OCI-LY1 (cell line): ENCODE measurements around the gene MYH16.

ENCODE experiments used
- H2AFZ ChIP-seq: fragments of 200-600 bp; sonication (generic), shearing (Covaris generic); 2 replicates; pipeline ENCODE4 v1.6.0; 2014; ENCODE audit warnings: antibody characterized with exemption, mild to moderate bottlenecking, low read length
- H3F3A ChIP-seq: fragments of 200-600 bp; sonication (generic), shearing (Covaris generic); 2 replicates; pipeline ENCODE4 v1.6.0; 2014; ENCODE audit warnings: mild to moderate bottlenecking, antibody characterized with exemption, low read length, moderate library complexity; ENCODE audit not compliant: insufficient read depth
- H3K27ac ChIP-seq: fragments of 200-600 bp; sonication (generic); 2 replicates; pipeline ENCODE4 v1.5.1; 2014; ENCODE audit warnings: low read length, mixed run types, mild to moderate bottlenecking, low read depth; ENCODE audit not compliant: poor library complexity, severe bottlenecking
- H3K27me3 ChIP-seq: fragments of 200-600 bp; sonication (generic); 2 replicates; pipeline ENCODE4 v1.6.0; 2014; ENCODE audit warnings: antibody characterized with exemption, mild to moderate bottlenecking, low read length, moderate library complexity; ENCODE audit not compliant: insufficient read depth
- H3K36me3 ChIP-seq: fragments of 200-600 bp; sonication (generic); 2 replicates; pipeline ENCODE4 v1.6.1; 2014; ENCODE audit warnings: mild to moderate bottlenecking, antibody characterized with exemption, low read length, moderate library complexity, mixed read lengths; ENCODE audit not compliant: insufficient read depth
- H3K4me1 ChIP-seq: fragments of 200-600 bp; sonication (generic); 2 replicates; pipeline ENCODE4 v1.5.1; 2014; ENCODE audit warnings: mild to moderate bottlenecking, low read length, moderate library complexity; ENCODE audit not compliant: insufficient read depth, severe bottlenecking
- H3K4me2 ChIP-seq: fragments of 200-600 bp; sonication (generic), shearing (Covaris generic); 2 replicates; pipeline ENCODE4 v1.6.1; 2014; ENCODE audit warnings: low read length
- H3K4me3 ChIP-seq: fragments of 200-600 bp; sonication (generic); 2 replicates; pipeline ENCODE4 v1.5.1; 2014; ENCODE audit warnings: low read length, low read depth, mild to moderate bottlenecking, mixed read lengths; ENCODE audit not compliant: poor library complexity, severe bottlenecking
- H3K79me2 ChIP-seq: fragments of 200-600 bp; shearing (Covaris generic); 2 replicates; pipeline ENCODE4 v1.6.1; 2016; ENCODE audit warnings: mixed run types, low read length, mixed read lengths; ENCODE audit not compliant: insufficient read depth
- H3K9ac ChIP-seq: fragments of 200-600 bp; sonication (generic), shearing (Covaris generic); 2 replicates; pipeline ENCODE4 v1.6.1; 2014; ENCODE audit warnings: mild to moderate bottlenecking, low read length, mixed read lengths
- H3K9me2 ChIP-seq: fragments of 200-600 bp; sonication (generic), shearing (Covaris generic); 2 replicates; pipeline ENCODE4 v1.6.1; 2014; ENCODE audit warnings: low read depth, mild to moderate bottlenecking, low read length, mixed read lengths
- H3K9me3 ChIP-seq: fragments of 200-600 bp; shearing (Covaris generic); 2 replicates; pipeline ENCODE4 v1.6.1; 2014; ENCODE audit warnings: low read length, mixed read lengths
- H4K20me1 ChIP-seq: fragments of 200-600 bp; sonication (generic), shearing (Covaris generic); 2 replicates; pipeline ENCODE4 v1.6.0; 2016; ENCODE audit warnings: mild to moderate bottlenecking, low read length; ENCODE audit not compliant: insufficient read depth
- CTCF ChIP-seq: fragments of 200-600 bp; sonication (generic), shearing (Covaris generic); IDR thresholded peaks from 2 replicates; pipeline ENCODE4 v1.5.1; 2017; ENCODE audit warnings: mild to moderate bottlenecking, antibody characterized with exemption, low read length, moderate library complexity, mixed read lengths
- EZH2 ChIP-seq: fragments of 200-600 bp; sonication (generic), shearing (Covaris generic); IDR thresholded peaks from 2 replicates; pipeline ENCODE4 v1.8.0; 2017; ENCODE audit warnings: borderline replicate concordance, mixed run types, mild to moderate bottlenecking, antibody characterized with exemption, low read length, moderate library complexity, mixed read lengths

The MYH16 gene

GRCh38 chr7:99331002-99331401 lies 58.4 kb downstream of the MYH16 start:
- no peaks in the 10 kb centered on the region for H3K27me3 ChIP-seq
- H3K9me3 ChIP-seq: no peaks in the 10 kb centered on the region
- H3K4me1 ChIP-seq: peaks cover 36% of the 10 kb centered on the region
- no peaks in the 10 kb centered on the region for H3F3A ChIP-seq
- TF ChIP-seq CTCF (no peak), EZH2 (no peak)
- H3K36me3 ChIP-seq: peaks cover 47% of the 10 kb centered on the region
- H3K4me3 ChIP-seq: no peak overlapping the region
- no peak overlapping the region for H3K27ac ChIP-seq
- no peaks in the 10 kb centered on the region for H4K20me1 ChIP-seq
- no peak overlapping the region for H3K9ac ChIP-seq
- H3K4me2 ChIP-seq: no peak overlapping the region
- H3K9me2 ChIP-seq: no peaks in the 10 kb centered on the region
- H3K79me2 ChIP-seq: peaks cover 66% of the 10 kb centered on the region
- H2AFZ ChIP-seq: no peak overlapping the region

DNA sequence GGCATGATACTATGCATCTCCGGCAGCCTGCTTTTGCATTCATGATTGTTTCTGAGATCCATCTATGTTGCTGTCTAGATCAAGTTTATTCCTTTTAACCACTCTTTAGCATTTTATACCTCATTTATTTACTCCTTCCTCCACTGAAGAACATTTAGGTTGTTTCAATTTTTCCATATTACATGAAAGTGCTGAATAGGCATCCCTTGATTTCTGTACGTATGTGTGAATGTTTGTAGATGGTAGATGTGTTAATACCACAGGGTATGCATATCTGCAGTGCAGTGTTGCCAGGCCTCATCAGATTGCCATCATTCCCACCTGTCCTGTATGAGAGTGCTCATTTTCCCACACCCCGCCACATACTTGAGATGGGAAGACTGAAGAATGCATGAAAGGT lies 67.0 kb downstream of the MYH16 start:
- no peak overlapping the region for H2AFZ ChIP-seq
- no peaks in the 10 kb centered on the region for H3F3A ChIP-seq
- no peaks in the 10 kb centered on the region; the same call in 1 of the 2 replicates for H3K79me2 ChIP-seq
- H3K4me1 ChIP-seq: no peaks in the 10 kb centered on the region
- no peaks in the 10 kb centered on the region for H4K20me1 ChIP-seq
- no peak overlapping the region for H3K9ac ChIP-seq
- H3K27ac ChIP-seq: no peak overlapping the region
- no peak overlapping the region for H3K4me2 ChIP-seq
- no peaks in the 10 kb centered on the region for H3K9me2 ChIP-seq
- H3K9me3 ChIP-seq: no peaks in the 10 kb centered on the region
- H3K36me3 ChIP-seq: peaks cover 84% of the 10 kb centered on the region
- H3K27me3 ChIP-seq: no peaks in the 10 kb centered on the region
- TF ChIP-seq CTCF: no peak
- no peak for TF ChIP-seq EZH2
- H3K4me3 ChIP-seq: no peak overlapping the region

DNA sequence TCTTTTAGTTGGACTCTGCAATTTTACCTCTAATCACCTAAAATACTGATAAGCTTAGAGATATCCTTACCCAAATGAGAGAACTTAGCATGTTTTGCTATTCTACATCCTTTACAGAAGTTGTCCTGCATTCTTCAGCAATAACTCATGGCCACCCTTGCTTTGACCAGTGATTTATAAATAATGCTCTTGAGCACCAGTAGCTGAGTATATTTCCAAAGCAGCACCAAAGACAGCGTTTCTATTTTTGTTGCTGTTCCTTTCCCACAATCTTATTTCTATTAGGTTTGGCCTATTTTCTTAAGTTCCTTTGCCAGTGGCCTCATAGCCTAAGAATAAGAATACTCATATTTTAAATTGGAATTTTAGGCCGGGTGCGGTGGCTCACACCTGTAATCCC lies 68.0 kb downstream of the MYH16 start:
- TF ChIP-seq CTCF: no peak
- TF ChIP-seq EZH2: no peak
- Histone ChIP-seq H3K9ac (no peak overlapping the region), H3F3A (no peaks in the 10 kb centered on the region), H3K9me2 (no peaks in the 10 kb centered on the region), H3K9me3 (no peaks in the 10 kb centered on the region), H3K4me2 (no peak overlapping the region), H3K27me3 (no peaks in the 10 kb centered on the region), H2AFZ (no peak overlapping the region), H3K4me3 (no peak overlapping the region), H4K20me1 (no peaks in the 10 kb centered on the region), H3K4me1 (no peaks in the 10 kb centered on the region), H3K79me2 (no peaks in the 10 kb centered on the region; the same call in 1 of the 2 replicates), H3K27ac (no peak overlapping the region), H3K36me3 (peaks cover 84% of the 10 kb centered on the region)
